Gastrocnemius medialis (tissue), 4 donors: Measurements from ENCODE around the gene CDCA4.

Experiments used
- CTCF ChIP-seq, 5 experiments: fragments of 450-650 bp in 3 of 5; fragments of 200-600 bp in 2 of 5; sonication (generic) in 2 of 5; IDR thresholded peaks in 4 of 5; conservative IDR thresholded peaks in 1 of 5; 1 replicate in 4 of 5; 2 replicates in 1 of 5; pipeline ENCODE4 v1.5.1; 2016 to 2019; ENCODE audit warnings: antibody characterized with exemption in 5 of 5, mild to moderate bottlenecking in 3 of 5, moderate library complexity in 3 of 5
- POLR2A ChIP-seq, 2 donors: fragments of 450-650 bp; IDR thresholded peaks; one replicate each; pipeline ENCODE4 v1.6.1; 2017; ENCODE audit warnings: antibody characterized with exemption in 2 of 2, mild to moderate bottlenecking in 2 of 2, moderate library complexity in 2 of 2

- TF ChIP-seq POLR2A (IDR thresholded peaks at IDR 0.05) (no peak), CTCF (IDR thresholded peaks at IDR 0.05 in 4 of 5, conservative IDR thresholded peaks at IDR 0.05 in 1 of 5) (no peak)
These were observed 53.9 kb downstream of the CDCA4 start for GRCh38 chr14:104966981-104967385.
